Skeletal muscle cell (primary cell): Measurements from ENCODE around the gene FKBP9.
A peak's percentile ranks its signal among the peaks of the same experiment; 100 is the strongest.
"Not testable (repeated sequence)": the region's sequence is repeated elsewhere in the genome, so short reads cannot be mapped to it uniquely, and the experiment has no call there.

ENCODE experiments used
- DNase-seq: peaks from one replicate; pipeline ENCODE4 v3.0.0-alpha.2; 2010; ENCODE audit warnings: low read depth
- H3K4me3 ChIP-seq: 2 replicates; pipeline ENCODE4 v1.5.1; 2011; ENCODE audit warnings: low read depth, mild to moderate bottlenecking, control low read depth, low read length, moderate library complexity

Gene FKBP9

GRCh38 chr7:32957326-32958045 lies at the start of gene FKBP9:
Gene FKBP9, plus strand, starts transcription at chr7:32957440. Its CDS starts 134 bp downstream, at chr7:32957574.
- peak; percentile 56 for DNase-seq
- H3K4me3 ChIP-seq: peak within 1 kb of the TSS; percentile 70

- DNase-seq: no peak
- H3K4me3 ChIP-seq: no peak overlapping the region
These were observed 47.0 kb upstream of the FKBP9 start for GRCh38 chr7:32910195-32910594.

DNA sequence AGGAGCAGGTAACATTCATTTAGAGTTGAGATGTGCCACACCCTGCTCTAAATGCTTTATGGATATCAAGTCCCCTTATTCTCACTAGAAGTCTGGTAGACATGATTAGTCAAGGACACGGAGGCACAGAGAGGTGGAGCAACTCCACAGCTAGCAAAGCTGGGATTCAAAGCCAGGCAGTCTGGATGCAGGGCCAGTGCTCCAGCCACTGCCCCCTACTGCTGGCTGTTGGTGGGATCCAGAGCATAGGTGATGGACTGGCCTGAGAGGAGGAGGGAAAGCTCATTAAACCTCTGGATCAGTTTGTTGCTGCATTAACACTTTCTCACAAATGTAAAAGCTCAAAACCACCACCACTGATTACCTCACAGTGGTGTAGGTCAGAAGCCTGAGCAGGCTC lies 43.1 kb upstream of the FKBP9 start:
- no peak for DNase-seq
- no peak overlapping the region for H3K4me3 ChIP-seq

- H3K4me3 ChIP-seq: no peak overlapping the region
- no peak for DNase-seq
These were observed 42.2 kb upstream of the FKBP9 start for GRCh38 chr7:32915041-32915536.

DNA sequence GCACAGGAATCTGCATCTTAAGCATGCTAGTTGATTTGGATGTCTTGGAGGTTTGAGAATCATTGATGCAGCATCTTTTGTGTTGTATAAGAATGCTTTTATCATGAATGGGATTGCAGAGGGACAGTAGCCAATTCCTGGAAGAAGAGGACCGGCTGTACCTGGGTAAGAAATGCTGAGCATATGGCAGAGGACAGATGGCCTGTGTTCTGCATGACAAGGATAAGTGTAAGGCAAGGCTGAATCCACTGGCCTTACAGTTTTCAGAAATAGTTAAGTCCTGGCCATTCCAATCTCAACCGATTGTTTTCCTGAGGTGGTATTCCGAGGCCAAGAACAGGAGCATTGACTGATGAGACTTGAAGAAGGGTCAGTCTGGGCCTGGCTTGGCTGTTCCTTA lies 41.2 kb upstream of the FKBP9 start:
- no peak overlapping the region for H3K4me3 ChIP-seq
- no peak for DNase-seq

DNA sequence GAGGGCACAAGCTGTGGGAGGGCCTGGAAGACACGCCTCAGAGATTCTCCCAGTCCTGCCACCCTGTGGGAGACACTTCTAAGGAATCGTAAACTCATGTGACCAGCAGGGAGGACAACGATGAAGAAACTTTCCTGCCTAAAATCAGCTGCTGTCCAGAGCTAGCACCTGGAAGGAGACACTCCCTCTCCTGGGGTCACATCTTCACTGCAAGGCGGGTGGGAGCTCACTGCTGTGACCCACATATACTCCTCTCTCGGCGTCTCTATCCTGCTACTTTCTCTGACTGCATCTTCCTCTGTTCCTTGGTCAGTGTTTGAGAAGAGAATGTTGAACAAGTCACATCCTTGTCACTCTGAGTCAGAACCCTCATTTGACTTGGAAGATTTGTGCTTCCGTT lies 40.2 kb upstream of the FKBP9 start:
- not testable (repeated sequence) for H3K4me3 ChIP-seq, DNase-seq

GRCh38 chr7:32921896-32922295 lies 35.3 kb upstream of the FKBP9 start:
- peak; percentile 26 for DNase-seq
- H3K4me3 ChIP-seq: no peak overlapping the region

GRCh38 chr7:32928785-32929298 lies 28.4 kb upstream of the FKBP9 start:
- DNase-seq: no peak
- no peak overlapping the region for H3K4me3 ChIP-seq

DNA sequence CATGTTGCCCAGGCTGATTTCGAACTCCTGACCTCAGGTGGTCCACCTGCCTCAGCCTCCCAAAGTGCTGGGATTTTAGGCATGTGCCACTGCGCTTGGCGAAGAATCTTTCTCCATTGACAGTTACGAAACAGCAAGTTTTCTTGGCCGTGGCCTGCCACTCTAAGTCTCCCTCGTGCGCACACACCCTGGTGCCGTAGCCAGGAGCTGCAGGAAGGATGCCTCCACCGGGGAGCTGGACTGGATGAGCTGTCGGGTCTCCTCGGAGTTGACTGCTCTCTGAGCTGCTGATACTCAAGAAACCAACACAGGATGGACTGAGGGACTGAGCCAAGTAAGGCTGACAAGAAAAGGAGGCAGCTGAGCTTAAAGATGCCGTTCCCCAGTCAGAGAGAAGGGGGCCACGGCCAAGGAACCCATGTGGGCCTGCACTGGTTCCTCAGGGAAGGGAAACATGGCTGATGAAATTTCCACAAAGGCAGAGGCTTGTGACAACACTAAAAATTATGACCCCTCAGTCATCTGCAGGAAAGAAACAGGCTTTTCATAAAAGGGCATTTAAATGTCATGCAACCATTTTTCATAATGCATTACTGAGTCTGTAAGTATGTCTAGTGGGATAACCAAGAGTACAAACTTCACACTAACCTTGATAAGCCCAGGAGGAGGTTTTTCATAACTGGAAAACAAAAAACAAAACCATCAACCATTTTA lies 27.7 kb upstream of the FKBP9 start:
- no peak for DNase-seq
- no peak overlapping the region for H3K4me3 ChIP-seq

DNA sequence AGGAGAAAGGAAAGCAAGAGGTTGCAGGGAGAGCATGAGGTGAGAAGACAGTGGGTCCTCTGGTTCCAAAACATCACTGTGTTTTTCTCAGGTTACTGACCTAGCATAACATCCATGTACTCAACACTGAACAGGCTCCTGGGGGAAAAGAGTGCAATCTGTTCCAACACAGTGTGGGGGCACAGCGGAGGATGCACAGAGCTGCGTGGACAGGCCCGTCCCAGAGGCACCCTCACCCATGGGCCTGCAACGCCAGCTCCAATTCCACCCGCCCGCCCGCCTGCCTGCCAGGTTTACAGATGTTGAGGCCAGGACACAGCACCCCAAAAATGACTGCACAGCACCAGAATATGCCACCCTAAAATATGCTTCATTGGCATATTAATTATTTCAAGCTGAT lies 26.9 kb upstream of the FKBP9 start:
- no peak overlapping the region for H3K4me3 ChIP-seq
- no peak for DNase-seq

DNA sequence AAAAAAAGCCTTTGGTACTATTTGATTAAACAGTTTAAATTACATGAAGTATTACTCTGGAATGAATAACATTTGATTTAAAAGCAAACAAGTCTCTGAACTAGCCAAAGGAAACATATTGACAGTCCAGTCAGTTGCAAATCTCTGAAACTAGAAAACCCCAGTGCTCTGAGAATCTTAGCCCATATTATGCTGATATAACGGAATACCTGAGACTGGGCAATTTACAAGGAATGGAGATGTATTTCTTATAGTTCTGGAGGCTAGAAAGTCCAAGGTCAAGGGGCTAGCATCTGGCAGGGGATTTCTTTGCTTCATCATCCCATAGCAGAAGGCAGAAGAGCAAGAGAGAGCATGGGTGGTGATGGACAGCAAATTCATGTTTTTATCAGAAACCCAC lies 21.7 kb upstream of the FKBP9 start:
- no peak for DNase-seq
- H3K4me3 ChIP-seq: no peak overlapping the region

- no peak for DNase-seq
- H3K4me3 ChIP-seq: no peak overlapping the region
These were observed 20.6 kb upstream of the FKBP9 start for GRCh38 chr7:32936689-32937088.

DNA sequence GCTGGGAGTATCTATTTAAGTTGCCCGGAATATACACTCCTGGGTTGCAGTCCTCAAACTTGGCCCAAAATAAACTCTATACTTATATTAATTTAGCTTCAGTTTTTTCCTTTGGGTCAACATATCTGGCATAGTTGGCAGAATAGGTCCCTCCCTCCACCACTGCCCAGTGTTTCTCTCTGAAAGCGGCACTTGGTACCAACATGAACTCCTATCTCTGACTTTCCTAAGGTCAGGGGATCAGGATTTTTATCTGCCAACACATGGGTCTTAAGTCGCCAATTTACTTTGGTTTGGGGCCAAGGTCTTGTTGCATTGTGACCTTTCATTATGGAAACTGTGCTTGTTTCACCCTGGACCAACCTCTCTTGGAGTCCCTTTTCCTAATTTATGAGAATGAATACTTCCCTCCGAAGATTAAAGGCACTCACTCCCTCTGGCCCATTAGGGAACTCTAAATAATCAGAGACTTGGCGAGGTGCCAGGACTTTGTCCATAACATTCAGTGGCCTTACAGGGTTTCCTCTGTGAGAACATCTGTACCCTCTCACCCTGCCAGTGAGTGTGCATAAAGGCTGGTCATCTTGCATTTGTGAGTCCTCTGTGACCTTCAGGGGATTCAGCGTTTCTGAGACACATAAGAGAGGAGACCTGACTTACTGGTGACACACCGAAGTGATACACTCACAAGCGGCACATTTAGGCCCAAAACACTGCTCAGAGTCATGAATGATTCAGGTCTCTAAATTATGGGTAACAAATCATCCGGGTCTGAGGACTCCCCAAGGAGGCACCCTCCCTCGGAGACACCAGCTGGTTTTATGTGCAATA lies 19.7 kb upstream of the FKBP9 start:
- H3K4me3 ChIP-seq: no peak overlapping the region
- DNase-seq: no peak

DNA sequence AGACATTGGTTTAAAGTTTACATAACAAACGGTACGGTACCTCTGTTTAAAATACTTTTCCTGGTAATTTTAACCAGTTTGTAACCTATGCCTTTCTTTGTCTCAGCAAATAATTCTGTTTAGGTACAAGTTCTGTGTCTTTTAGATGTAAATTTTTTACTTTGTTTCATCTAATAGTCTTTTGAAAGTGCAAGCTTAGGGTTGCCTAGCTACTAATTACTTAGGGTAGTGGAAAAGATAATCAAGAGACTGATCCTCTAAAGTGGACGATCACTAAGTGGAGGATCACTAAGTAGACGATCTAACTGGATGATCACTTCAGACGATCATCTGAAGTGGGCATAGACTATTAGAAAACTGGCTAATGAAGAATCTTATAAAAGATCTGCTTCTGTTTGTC lies 16.1 kb upstream of the FKBP9 start:
- no peak for DNase-seq
- peak overlapping the region; percentile 82 for H3K4me3 ChIP-seq

GRCh38 chr7:32941681-32942414 lies 15.4 kb upstream of the FKBP9 start:
- no peak for DNase-seq
- peak overlapping the region; percentile 82 for H3K4me3 ChIP-seq

GRCh38 chr7:32942415-32943251 lies 14.6 kb upstream of the FKBP9 start:
- peak overlapping the region; percentile 82 for H3K4me3 ChIP-seq
- DNase-seq: no peak

GRCh38 chr7:32943252-32944030 lies 13.8 kb upstream of the FKBP9 start:
- no peak for DNase-seq
- peak overlapping the region; percentile 82 for H3K4me3 ChIP-seq
